WERI-Rb-1 (cell line): ENCODE measurements around the gene WNT2B.

ENCODE experiments used
- DNase-seq: peaks from one replicate; pipeline ENCODE4 v3.0.0-alpha.2; 2020
- H3K27ac ChIP-seq: fragments of 250-450 bp; sonication (Bioruptor Pico); 2 replicates; pipeline ENCODE4 v1.5.1; 2020; ENCODE audit warnings: mild to moderate bottlenecking, moderate library complexity
- H3K27me3 ChIP-seq: fragments of 250-450 bp; sonication (Bioruptor Pico); 2 replicates; pipeline ENCODE4 v1.5.1; 2021; ENCODE audit warnings: mild to moderate bottlenecking, low read depth, moderate library complexity; ENCODE audit not compliant: insufficient read depth, severe bottlenecking
- H3K36me3 ChIP-seq: fragments of 250-450 bp; sonication (Bioruptor Pico); 2 replicates; pipeline ENCODE4 v1.5.1; 2020; ENCODE audit warnings: mild to moderate bottlenecking, moderate library complexity
- H3K4me3 ChIP-seq: 2 replicates; pipeline ENCODE4 v1.5.1; 2011; ENCODE audit warnings: low read depth, mild to moderate bottlenecking, control low read depth, low read length
- H3K9me3 ChIP-seq: fragments of 250-450 bp; sonication (Bioruptor Pico); 2 replicates; pipeline ENCODE4 v1.5.1; 2021; ENCODE audit warnings: mild to moderate bottlenecking, moderate library complexity; ENCODE audit not compliant: severe bottlenecking
- CTCF ChIP-seq: IDR thresholded peaks from 2 replicates; pipeline ENCODE4 v1.5.1; 2011; ENCODE audit warnings: low read depth, mild to moderate bottlenecking, control low read depth, inconsistent platforms, low read length

The WNT2B gene

GRCh38 chr1:112546076-112546475 lies 37.3 kb downstream of the WNT2B start:
- no peaks in the 10 kb centered on the region for H3K9me3 ChIP-seq
- H3K27me3 ChIP-seq = no peaks in the 10 kb centered on the region
- H3K36me3 ChIP-seq = peaks cover 8% of the 10 kb centered on the region
- no peak for TF ChIP-seq CTCF
- H3K4me3 ChIP-seq = no peak overlapping the region
- H3K27ac ChIP-seq = no peak overlapping the region
- no peak for DNase-seq

- Histone ChIP-seq H3K27ac (no peak overlapping the region), H3K36me3 (peaks cover 2% of the 10 kb centered on the region), H3K27me3 (no peaks in the 10 kb centered on the region), H3K9me3 (no peaks in the 10 kb centered on the region), H3K4me3 (no peak overlapping the region)
- no peak for TF ChIP-seq CTCF
- DNase-seq = no peak
These were observed 39.8 kb downstream of the WNT2B start for GRCh38 chr1:112548547-112548946.

GRCh38 chr1:112549590-112549989 lies 40.8 kb downstream of the WNT2B start:
- no peak for DNase-seq
- Histone ChIP-seq H3K9me3 (no peaks in the 10 kb centered on the region), H3K36me3 (peaks cover 9% of the 10 kb centered on the region), H3K4me3 (no peak overlapping the region), H3K27ac (no peak overlapping the region), H3K27me3 (no peaks in the 10 kb centered on the region)
- TF ChIP-seq CTCF = no peak

- Histone ChIP-seq H3K36me3 (peaks cover 19% of the 10 kb centered on the region), H3K27me3 (no peaks in the 10 kb centered on the region), H3K27ac (no peak overlapping the region), H3K9me3 (no peaks in the 10 kb centered on the region), H3K4me3 (no peak overlapping the region)
- TF ChIP-seq CTCF = no peak
- no peak for DNase-seq
These were observed 45.6 kb downstream of the WNT2B start for GRCh38 chr1:112554411-112554810.

- no peak for TF ChIP-seq CTCF
- Histone ChIP-seq H3K9me3 (no peaks in the 10 kb centered on the region), H3K4me3 (no peak overlapping the region), H3K27ac (no peak overlapping the region), H3K36me3 (peaks cover 26% of the 10 kb centered on the region), H3K27me3 (no peaks in the 10 kb centered on the region)
- DNase-seq = no peak
These were observed 48.6 kb downstream of the WNT2B start for GRCh38 chr1:112557385-112557784.

GRCh38 chr1:112558634-112559033 lies 49.9 kb downstream of the WNT2B start:
- H3K4me3 ChIP-seq = no peak overlapping the region
- no peak overlapping the region for H3K27ac ChIP-seq
- no peak for TF ChIP-seq CTCF
- no peaks in the 10 kb centered on the region for H3K9me3 ChIP-seq
- peaks cover 23% of the 10 kb centered on the region for H3K36me3 ChIP-seq
- no peaks in the 10 kb centered on the region for H3K27me3 ChIP-seq
- DNase-seq = no peak
